GM19468 (cell line): ENCODE measurements around the gene MGMT.

Source experiments
- ATAC-seq: cut with Tn5 transposase; IDR thresholded peaks from one replicate; pipeline ENCODE4 v1.9.1; 2021; ENCODE audit warnings: mild to moderate bottlenecking, moderate library complexity, moderate number of reproducible peaks; ENCODE audit not compliant: unreplicated experiment; ENCODE audit errors: extremely low read depth

Gene MGMT

GRCh38 chr10:129764901-129765663, 298.0 kb downstream of the MGMT start:
- ATAC-seq = no peak

GRCh38 chr10:129765664-129766550, 298.9 kb downstream of the MGMT start:
- ATAC-seq = no peak

- no peak for ATAC-seq
Measured at GRCh38 chr10:129766611-129767550, 299.8 kb downstream of the MGMT start.

DNA sequence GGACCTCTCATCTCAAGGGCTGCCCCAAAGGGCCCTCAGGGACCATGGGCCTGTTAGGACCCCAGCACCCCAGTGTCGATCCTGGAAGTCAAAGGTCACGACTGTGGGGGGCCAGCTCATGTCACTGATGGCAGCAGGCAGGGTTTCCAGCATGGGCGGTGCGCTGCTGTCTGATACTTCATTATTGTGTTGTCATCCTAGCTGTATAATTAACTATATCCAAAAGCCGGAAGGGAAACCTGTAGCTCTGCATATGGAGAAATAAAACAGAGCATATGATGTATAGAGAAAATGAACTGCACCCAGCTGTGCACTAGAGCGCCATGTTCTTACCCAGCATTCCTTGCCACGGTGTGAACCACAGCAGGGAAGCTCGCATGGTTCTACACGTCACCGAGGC, 300.7 kb downstream of the MGMT start:
- ATAC-seq = no peak

GRCh38 chr10:129768437-129769355, 301.7 kb downstream of the MGMT start:
- ATAC-seq = no peak

DNA sequence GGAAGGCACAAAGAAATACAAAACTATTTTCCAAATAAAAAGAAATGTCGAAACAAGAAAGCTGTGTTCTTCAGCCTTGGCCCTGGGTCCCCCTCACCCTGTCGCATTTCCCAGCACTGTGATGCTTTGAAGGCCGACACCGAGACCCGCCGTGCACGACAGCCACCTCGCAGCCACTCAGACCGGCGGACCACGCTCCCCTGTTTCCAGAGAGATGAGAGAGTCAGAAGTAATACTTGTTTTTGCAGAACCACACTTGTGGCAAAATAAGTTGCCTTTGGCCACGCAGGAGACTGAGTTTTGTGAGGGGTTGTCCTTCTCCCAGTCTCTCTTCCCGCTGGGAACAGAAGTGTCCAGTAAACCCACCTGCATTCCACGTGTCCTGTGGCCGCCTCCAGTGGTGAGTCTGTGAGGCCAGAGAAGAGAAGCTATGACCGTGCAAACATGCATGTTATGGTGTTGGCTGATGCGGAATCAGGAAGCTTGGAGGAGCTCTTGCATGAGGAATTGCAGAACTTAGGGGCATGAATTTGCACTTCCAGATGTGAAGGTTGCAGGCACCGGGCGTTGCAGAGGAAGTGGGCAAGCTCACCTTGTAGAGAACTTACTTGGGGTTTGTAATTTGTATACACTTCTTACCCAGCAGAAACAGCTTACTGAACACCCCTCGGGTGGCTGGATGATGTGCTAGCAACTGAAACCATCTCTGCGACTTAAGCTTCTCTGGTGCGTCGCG, 302.5 kb downstream of the MGMT start:
- no peak for ATAC-seq

DNA sequence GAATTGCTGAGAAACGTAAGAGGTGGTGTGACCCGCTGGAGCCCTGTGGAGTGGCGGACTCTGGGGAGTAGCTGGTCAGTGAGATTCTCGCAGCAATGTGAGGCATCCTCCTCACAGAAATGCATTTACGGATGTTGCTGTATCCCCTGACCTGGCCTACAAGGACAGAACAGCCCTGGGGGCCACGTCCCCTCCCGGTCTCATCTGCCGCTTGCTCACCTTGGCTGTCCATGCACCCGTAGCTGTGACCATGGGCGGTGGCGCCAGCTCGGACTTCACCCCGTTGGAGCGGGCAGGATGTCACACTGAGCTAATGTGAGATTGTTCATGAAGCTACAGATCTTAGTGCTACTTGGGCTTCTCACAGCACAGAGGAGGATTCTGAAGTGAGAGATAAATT, 303.2 kb downstream of the MGMT start:
- ATAC-seq = no peak

- no peak for ATAC-seq
Measured at GRCh38 chr10:129771024-129771423, 304.0 kb downstream of the MGMT start.

DNA sequence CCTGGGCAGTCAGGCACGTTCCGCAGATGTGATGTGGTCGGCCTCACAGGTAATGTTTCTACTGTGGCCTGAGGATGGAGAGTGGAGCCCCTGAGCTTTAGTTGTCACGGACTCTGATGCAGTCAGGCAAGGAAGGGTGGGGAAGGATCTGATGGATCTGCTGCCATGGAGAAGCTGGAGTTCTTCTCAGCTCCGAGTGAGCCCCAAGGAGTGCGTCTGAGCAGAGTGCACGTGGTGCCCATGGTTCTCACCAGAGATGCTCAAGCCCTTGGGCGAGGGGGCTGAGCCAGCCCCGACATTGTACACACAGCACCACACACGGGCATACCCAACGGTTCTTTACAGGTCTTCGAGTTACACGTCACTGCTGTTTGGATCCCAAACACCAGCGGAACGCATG, 304.5 kb downstream of the MGMT start:
- no peak for ATAC-seq

DNA sequence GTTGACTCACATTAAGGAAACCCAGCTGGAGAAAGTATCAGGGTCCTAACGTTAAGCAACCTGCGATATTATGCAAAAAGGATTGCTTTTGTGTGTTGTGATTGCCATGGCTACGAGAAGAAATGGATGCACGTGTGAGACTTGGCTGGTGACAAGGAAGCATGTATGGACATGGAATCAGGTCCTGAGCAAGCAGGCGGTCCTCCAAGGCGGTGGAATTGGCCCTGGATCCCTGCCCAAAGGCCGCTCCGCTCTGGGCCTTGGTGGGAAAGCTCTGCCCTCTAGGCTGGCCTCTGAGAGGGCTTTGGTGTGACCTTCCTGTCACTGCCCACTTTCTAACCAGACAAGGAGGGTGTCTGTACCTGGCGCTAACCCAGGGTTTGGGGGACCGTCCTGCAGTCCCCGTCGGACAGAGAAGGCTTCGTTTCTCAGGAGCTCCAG, 305.0 kb downstream of the MGMT start:
- no peak for ATAC-seq

GRCh38 chr10:129772468-129773358, 305.7 kb downstream of the MGMT start:
- ATAC-seq = no peak

GRCh38 chr10:129773359-129773990, 306.4 kb downstream of the MGMT start:
- ATAC-seq = no peak

- no peak for ATAC-seq
Measured at GRCh38 chr10:129774082-129774735, 307.2 kb downstream of the MGMT start.

GRCh38 chr10:129774736-129775401, 307.8 kb downstream of the MGMT start:
- no peak for ATAC-seq

GRCh38 chr10:129775681-129776080, 308.6 kb downstream of the MGMT start:
- ATAC-seq = no peak

GRCh38 chr10:129777687-129778086, 310.6 kb downstream of the MGMT start:
- ATAC-seq = no peak
